ENCODE data around the gene PMF1.

Gene PMF1

GRCh38 chr1:156284757-156285156, 72.0 kb downstream of the PMF1 start:
- Histone ChIP-seq H3K4me3 (ENCODE audit: low read depth, low read length) (no peak overlapping the region), H3K36me3 (ENCODE audit: insufficient read depth, low read length) (peaks cover 8% of the 10 kb centered on the region), H3K27ac (ENCODE audit: low read depth, low read length) (0 out of 2 replicates have a peak overlapping the region, but pooled peaks have one; percentile 13), H3K79me2 (ENCODE audit: control insufficient read depth, insufficient read depth, low read length, unreplicated experiment) (peaks cover 37% of the 10 kb centered on the region), H2AFZ (ENCODE audit: low read length, unreplicated experiment) (no peak overlapping the region), H3K27me3 (ENCODE audit: insufficient read depth, low read length) (no peaks in the 10 kb centered on the region), H3K4me1 (ENCODE audit: control insufficient read depth, insufficient read depth, low read length, unreplicated experiment) (peaks cover 29% of the 10 kb centered on the region)

DNA sequence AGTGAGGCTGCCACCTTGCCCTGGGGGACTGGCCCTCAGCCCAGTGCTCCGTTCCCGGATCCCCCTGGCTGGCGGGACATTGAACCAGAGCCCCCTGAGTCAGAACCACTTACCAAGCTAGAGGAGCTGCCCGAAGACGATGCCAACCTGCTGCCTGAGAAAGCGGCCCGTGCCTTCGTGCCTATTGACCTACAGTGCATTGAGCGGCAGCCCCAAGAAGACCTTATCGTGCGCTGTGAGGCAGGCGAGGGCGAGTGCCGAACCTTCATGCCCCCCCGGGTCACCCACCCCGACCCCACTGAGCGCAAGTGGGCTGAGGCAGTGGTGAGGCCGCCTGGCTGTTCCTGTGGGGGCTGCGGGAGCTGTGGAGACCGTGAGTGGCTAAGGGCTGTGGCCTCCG, 72.6 kb downstream of the PMF1 start:
- Histone ChIP-seq H3K27me3 (ENCODE audit: insufficient read depth, low read length) (no peaks in the 10 kb centered on the region), H2AFZ (ENCODE audit: low read length, unreplicated experiment) (no peak overlapping the region), H3K4me1 (ENCODE audit: control insufficient read depth, insufficient read depth, low read length, unreplicated experiment) (peaks cover 29% of the 10 kb centered on the region), H3K79me2 (ENCODE audit: control insufficient read depth, insufficient read depth, low read length, unreplicated experiment) (peaks cover 30% of the 10 kb centered on the region), H3K36me3 (ENCODE audit: insufficient read depth, low read length) (peaks cover 10% of the 10 kb centered on the region), H3K27ac (ENCODE audit: low read depth, low read length) (no peak overlapping the region), H3K4me3 (ENCODE audit: low read depth, low read length) (no peak overlapping the region)

- H3K36me3 ChIP-seq (ENCODE audit: insufficient read depth, low read length), result peaks cover 10% of the 10 kb centered on the region
- H2AFZ ChIP-seq (ENCODE audit: low read length, unreplicated experiment), result no peak overlapping the region
- peaks cover 24% of the 10 kb centered on the region for H3K79me2 ChIP-seq (ENCODE audit: control insufficient read depth, insufficient read depth, low read length, unreplicated experiment)
- no peak overlapping the region for H3K4me3 ChIP-seq (ENCODE audit: low read depth, low read length)
- H3K4me1 ChIP-seq (ENCODE audit: control insufficient read depth, insufficient read depth, low read length, unreplicated experiment), result peaks cover 26% of the 10 kb centered on the region
- H3K27me3 ChIP-seq (ENCODE audit: insufficient read depth, low read length), result no peaks in the 10 kb centered on the region
- H3K27ac ChIP-seq (ENCODE audit: low read depth, low read length), result no peak overlapping the region
These were observed 73.3 kb downstream of the PMF1 start for GRCh38 chr1:156286061-156286460.
